ENCODE measurements around the gene SLC15A3. TPM values are rescaled to one million over a fixed set of nuclear protein-coding genes. Genes with fewer than 3 reads are reported as not detected.

Gene SLC15A3
- total RNA-seq, 1 experiment from 2014 or later = 6.8 TPM

DNA sequence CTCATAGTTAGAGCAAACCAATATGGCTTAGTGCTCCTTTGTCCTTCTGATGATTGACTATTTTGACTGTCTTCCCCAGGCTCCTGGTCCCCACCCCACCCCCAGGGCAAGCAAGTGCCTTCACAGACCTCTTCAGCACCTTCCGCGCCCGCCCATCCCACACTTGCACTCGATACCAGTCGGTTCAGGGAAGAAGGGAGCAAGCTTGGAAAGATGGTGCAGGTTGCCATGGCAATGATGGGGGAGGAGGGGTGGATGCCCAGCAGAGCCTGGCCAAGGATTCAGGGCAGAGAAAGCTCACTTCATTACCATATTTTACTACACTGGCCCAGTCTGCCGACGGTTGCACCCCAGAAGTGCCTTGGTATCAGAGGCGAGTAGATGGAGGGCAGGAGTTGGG is 25.5 kb downstream of the SLC15A3 start:
- no peak overlapping the region for H3K27ac Mint-ChIP-seq (ENCODE audit: unreplicated experiment)
- H3K27me3 Mint-ChIP-seq (ENCODE audit: unreplicated experiment) = no peaks in the 10 kb centered on the region
- no peak overlapping the region for H3K4me3 Mint-ChIP-seq (ENCODE audit: low read depth, unreplicated experiment)
- peaks cover 15% of the 10 kb centered on the region for H3K4me1 Mint-ChIP-seq (ENCODE audit: low read depth, unreplicated experiment)
- peaks cover 26% of the 10 kb centered on the region for H3K36me3 Mint-ChIP-seq (ENCODE audit: insufficient read depth, unreplicated experiment)
- TF ChIP-seq, protein P1, sequence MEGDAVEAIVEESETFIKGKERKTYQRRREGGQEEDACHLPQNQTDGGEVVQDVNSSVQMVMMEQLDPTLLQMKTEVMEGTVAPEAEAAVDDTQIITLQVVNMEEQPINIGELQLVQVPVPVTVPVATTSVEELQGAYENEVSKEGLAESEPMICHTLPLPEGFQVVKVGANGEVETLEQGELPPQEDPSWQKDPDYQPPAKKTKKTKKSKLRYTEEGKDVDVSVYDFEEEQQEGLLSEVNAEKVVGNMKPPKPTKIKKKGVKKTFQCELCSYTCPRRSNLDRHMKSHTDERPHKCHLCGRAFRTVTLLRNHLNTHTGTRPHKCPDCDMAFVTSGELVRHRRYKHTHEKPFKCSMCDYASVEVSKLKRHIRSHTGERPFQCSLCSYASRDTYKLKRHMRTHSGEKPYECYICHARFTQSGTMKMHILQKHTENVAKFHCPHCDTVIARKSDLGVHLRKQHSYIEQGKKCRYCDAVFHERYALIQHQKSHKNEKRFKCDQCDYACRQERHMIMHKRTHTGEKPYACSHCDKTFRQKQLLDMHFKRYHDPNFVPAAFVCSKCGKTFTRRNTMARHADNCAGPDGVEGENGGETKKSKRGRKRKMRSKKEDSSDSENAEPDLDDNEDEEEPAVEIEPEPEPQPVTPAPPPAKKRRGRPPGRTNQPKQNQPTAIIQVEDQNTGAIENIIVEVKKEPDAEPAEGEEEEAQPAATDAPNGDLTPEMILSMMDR (IDR thresholded peaks at IDR 0.05; ENCODE audit: unreplicated experiment) = no peak
- intact Hi-C loops (cut with micrococcal nuclease; ENCODE audit: unreplicated experiment) = no loop called here
- CTCF ChIA-PET = interaction anchor here (0.5 to 1.5 kb wide), 2 partner anchors 11 to 82 kb away, joined by 5 read pairs; no protein-coding TSS in a partner anchor
- DNase-seq = no peak
- no TSS peak for BruUV-seq (replicated peaks)
- H3K9me3 Mint-ChIP-seq (ENCODE audit: low read depth, unreplicated experiment) = no peaks in the 10 kb centered on the region

DNA sequence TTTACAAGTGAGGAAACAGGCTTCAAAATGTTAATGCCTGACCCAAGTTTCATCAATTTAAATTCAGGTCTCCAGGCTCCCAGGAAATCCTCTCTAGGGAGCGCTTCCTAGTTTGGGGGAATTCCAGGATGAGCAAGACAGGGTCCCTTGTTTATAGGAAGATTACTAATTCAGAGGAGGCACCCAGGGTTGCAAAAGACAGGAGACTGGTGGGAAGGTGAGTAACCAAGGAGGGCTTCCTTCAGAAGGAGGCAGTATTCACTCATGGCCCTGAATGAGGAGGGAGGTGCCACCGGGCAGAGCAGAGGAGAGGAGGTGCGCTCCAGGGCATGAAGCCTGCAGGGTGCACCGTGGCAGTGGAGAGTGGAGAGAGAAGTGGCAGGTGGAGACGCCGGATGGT is 26.1 kb downstream of the SLC15A3 start:
- H3K9me3 Mint-ChIP-seq (ENCODE audit: low read depth, unreplicated experiment) = no peaks in the 10 kb centered on the region
- CTCF ChIA-PET = no interaction called here
- TF ChIP-seq, protein P1 (IDR thresholded peaks at IDR 0.05; ENCODE audit: unreplicated experiment) = no peak
- no peak for DNase-seq
- peak overlapping the region; percentile 82 for H3K4me3 Mint-ChIP-seq (ENCODE audit: low read depth, unreplicated experiment)
- H3K27me3 Mint-ChIP-seq (ENCODE audit: unreplicated experiment) = no peaks in the 10 kb centered on the region
- intact Hi-C loops (cut with micrococcal nuclease; ENCODE audit: unreplicated experiment) = no loop called here
- BruUV-seq (replicated peaks) = TSS peak; percentile 13
- H3K27ac Mint-ChIP-seq (ENCODE audit: unreplicated experiment) = no peak overlapping the region
- H3K4me1 Mint-ChIP-seq (ENCODE audit: low read depth, unreplicated experiment) = peaks cover 15% of the 10 kb centered on the region
- H3K36me3 Mint-ChIP-seq (ENCODE audit: insufficient read depth, unreplicated experiment) = peaks cover 24% of the 10 kb centered on the region

DNA sequence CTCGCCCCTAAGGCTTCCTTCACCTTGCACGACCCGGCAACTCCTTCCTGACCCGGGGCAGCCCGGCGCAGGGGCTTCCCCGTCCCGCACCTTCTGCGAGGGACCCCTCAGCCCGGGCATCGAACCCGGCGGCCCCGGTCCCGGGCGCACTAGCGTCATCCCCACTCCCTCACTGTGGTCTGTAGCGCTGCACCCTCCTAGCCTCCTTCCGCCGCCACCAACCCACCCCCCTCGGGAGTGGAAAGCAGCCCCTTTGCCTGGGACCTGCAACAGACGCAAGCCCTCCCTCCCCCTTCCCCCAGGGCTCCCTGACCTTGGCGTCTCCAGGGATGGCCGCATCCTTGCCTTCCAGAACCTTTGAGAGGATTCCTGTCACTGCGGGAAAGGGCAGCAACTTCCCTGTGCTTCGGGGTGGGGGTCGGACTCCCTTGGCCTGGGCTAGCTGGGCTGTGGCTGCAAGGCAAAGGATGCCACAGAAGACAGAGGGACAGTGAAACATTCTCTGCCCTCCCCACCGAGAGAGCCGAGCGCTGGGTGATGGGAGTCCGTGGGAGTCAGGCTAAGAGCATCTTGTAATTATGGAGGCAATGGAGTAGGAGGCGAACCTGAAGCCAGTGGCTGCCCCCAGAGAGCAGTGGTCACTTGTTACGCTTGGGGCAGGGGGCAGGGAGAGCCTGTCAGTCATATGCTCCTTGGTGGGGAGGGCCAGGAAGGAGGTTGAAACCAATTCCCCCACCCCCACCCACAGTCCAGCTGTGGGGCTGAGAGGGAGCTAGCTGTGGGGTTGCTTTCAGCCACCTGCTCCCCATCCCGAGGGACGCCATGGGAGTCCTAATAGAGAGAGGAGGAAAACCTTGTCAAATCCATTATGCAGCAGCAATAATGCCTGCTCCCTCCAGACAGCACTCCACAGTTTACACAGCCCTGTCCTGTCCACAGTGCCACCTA is 26.8 kb downstream of the SLC15A3 start:
- intact Hi-C loops (cut with micrococcal nuclease; ENCODE audit: unreplicated experiment) = no loop called here
- CTCF ChIA-PET = no interaction called here
- BruUV-seq (replicated peaks) = no TSS peak

DNA sequence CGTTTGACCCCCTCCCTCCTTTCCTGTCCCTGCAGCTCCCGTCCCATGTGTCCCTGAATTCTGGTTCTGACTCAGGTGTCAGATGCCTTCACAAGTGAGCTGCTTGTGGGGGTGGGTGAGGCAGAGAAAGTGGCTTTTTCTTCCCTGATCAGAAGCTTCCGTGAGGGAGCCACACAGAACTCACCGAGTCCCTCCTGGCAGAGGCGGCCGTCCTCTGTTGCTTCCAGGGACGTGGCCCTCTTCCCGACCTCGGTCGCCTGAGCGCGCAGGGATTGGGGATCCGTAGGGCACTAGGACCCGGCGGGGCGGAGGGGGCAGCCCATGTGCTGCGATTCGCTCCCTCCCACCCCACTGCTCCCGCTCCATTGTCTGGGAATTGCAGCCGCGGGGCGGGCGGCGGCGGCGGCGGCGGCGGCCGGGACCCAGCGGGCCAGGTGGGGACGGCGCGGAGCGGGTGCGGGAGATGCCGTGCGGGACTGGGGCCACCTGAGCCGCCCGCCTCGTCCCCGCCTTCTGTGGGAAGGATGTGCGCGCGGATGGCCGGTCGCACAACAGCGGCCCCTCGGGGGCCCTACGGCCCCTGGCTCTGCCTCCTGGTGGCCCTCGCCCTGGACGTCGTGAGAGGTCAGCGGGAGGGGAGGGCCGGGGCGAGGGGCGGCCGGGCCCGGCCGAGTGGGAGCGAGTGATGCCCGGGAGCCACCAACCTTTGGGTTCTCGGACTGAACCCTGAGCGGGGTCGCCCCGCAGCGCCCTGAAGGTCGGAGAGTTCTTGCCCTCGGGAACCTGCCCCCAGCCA is 27.7 kb downstream of the SLC15A3 start, which contains the start of gene TMEM132A:
TMEM132A (plus strand) TSS at position 351 of the 796 bp plus-strand sequence; CDS start at position 525, 174 bp downstream.
- H3K4me3 Mint-ChIP-seq (ENCODE audit: low read depth, unreplicated experiment) = peak within 1 kb of the TSS; percentile 82
- no peaks in the 10 kb centered on the region for H3K27me3 Mint-ChIP-seq (ENCODE audit: unreplicated experiment)
- H3K27ac Mint-ChIP-seq (ENCODE audit: unreplicated experiment) = no peak within 1 kb of the TSS
- H3K9me3 Mint-ChIP-seq (ENCODE audit: low read depth, unreplicated experiment) = no peaks in the 10 kb centered on the region
- TF ChIP-seq, protein P1 (IDR thresholded peaks at IDR 0.05; ENCODE audit: unreplicated experiment) = no peak
- BruUV-seq (replicated peaks) = no TSS peak
- peak; percentile 82 for DNase-seq
- intact Hi-C loops (cut with micrococcal nuclease; ENCODE audit: unreplicated experiment) = no loop called here
- peaks cover 15% of the 10 kb centered on the region for H3K4me1 Mint-ChIP-seq (ENCODE audit: low read depth, unreplicated experiment)
- CTCF ChIA-PET = interaction anchor here (0.9 to 1.3 kb wide), 2 partner anchors 9 to 209 kb away, joined by 3 to 7 read pairs; no protein-coding TSS in a partner anchor
- H3K36me3 Mint-ChIP-seq (ENCODE audit: insufficient read depth, unreplicated experiment) = peaks cover 19% of the 10 kb centered on the region

More for the DNA sequence above, 26.8 kb downstream of the SLC15A3 start:
- peaks cover 19% of the 10 kb centered on the region for H3K36me3 Mint-ChIP-seq (ENCODE audit: insufficient read depth, unreplicated experiment)
- H3K9me3 Mint-ChIP-seq (ENCODE audit: low read depth, unreplicated experiment) = no peaks in the 10 kb centered on the region
- TF ChIP-seq, protein P1 (IDR thresholded peaks at IDR 0.05; ENCODE audit: unreplicated experiment) = no peak
- H3K27ac Mint-ChIP-seq (ENCODE audit: unreplicated experiment) = no peak overlapping the region
- peaks cover 15% of the 10 kb centered on the region for H3K4me1 Mint-ChIP-seq (ENCODE audit: low read depth, unreplicated experiment)
- no peak for DNase-seq
- H3K27me3 Mint-ChIP-seq (ENCODE audit: unreplicated experiment) = no peaks in the 10 kb centered on the region
- peak overlapping the region; percentile 82 for H3K4me3 Mint-ChIP-seq (ENCODE audit: low read depth, unreplicated experiment)

All from Calu3 (cell line).